Non-pigmented ciliary epithelial cell (primary cell): ENCODE results near the gene NAALADL2.
"Not testable (repeated sequence)": the region's sequence is repeated elsewhere in the genome, so short reads cannot be mapped to it uniquely, and the experiment has no call there.

Experiments
- DNase-seq: peaks from one replicate; pipeline ENCODE4 v3.0.0-alpha.2; 2010; ENCODE audit warnings: low read depth

NAALADL2 gene

DNA sequence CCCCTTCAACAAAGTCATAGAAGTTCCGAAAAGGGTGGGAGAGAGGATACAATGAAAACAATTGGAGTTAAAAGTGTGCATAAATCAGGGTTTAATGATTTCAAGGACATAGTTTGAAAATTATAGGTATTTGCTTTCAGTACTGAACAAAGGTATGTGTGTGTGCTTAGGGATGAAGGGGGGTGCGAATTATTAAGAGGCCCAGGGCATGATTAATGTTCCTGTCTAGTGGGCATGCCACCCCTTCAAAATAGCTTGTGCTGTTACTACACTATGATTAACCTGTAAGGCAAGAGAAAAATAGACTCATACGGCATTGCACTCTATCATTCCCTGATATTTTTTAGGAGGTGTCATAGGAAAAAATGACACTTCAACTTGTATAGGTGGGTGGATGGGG is 731.6 kb downstream of the NAALADL2 start:
- no peak for DNase-seq

GRCh38 chr3:175591375-175591774 is 732.2 kb downstream of the NAALADL2 start:
- no peak for DNase-seq

- no peak for DNase-seq
These were observed 734.2 kb downstream of the NAALADL2 start for GRCh38 chr3:175593331-175593730.

GRCh38 chr3:175598740-175599139 is 739.6 kb downstream of the NAALADL2 start:
- DNase-seq, result no peak

DNA sequence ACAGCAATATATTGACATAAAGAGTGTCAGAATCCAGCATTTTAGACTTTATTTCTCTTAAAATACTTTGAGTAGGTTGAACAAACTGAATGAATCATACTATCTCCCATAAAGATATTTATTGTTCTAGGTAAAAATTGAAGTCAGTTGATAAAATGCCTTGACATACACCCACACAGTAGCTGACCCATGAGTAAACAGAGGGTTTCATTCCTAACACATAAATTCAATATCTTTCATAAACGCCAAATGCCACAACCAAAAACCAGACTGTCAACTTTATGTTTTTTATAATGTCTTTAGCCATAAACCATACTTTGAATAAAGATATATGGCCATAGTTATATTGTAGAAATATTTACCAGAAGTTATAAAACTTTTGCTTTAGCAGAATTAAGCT is 742.4 kb downstream of the NAALADL2 start:
- DNase-seq, result peak; percentile 13

GRCh38 chr3:175605851-175606250 is 746.7 kb downstream of the NAALADL2 start:
- no peak for DNase-seq

- no peak for DNase-seq
These were observed 747.6 kb downstream of the NAALADL2 start for GRCh38 chr3:175606650-175607318.

DNA sequence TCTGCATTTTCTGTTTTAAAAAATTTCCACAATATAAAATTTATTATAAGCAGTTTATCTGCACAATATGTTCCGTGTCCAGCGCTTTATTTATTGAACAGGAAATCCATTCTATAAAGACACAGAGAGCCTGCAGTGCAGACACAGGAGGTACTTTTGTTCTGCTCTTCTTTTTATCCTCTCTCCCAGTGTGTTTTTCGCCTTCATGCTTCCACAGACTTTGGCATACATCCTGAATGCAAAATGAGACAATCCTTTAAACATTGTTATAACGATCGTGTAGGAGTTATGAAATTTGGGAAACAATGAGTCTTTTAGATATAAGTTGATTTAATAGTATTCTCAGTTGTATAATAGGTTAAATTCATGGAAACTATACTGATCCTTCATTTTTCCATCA is 749.2 kb downstream of the NAALADL2 start:
- DNase-seq, result no peak

DNA sequence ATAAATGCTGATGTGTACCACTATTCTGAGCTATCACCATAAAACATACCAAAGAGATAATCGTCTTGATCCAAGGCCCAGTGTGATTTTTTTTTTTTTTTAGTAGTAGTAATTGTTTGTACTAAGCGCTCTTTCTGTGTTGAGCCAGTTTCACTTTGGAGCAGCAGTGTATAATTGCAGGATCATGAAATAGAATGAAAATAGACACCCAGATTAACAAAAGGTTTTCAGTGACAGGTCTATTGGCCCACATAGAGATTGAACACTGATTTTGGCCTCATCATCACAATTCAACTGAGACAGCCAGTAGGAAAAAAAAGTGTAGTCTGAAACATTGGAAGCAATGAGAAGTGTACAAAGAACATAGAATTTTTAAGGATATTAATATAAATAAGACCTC is 749.8 kb downstream of the NAALADL2 start:
- no peak for DNase-seq

DNA sequence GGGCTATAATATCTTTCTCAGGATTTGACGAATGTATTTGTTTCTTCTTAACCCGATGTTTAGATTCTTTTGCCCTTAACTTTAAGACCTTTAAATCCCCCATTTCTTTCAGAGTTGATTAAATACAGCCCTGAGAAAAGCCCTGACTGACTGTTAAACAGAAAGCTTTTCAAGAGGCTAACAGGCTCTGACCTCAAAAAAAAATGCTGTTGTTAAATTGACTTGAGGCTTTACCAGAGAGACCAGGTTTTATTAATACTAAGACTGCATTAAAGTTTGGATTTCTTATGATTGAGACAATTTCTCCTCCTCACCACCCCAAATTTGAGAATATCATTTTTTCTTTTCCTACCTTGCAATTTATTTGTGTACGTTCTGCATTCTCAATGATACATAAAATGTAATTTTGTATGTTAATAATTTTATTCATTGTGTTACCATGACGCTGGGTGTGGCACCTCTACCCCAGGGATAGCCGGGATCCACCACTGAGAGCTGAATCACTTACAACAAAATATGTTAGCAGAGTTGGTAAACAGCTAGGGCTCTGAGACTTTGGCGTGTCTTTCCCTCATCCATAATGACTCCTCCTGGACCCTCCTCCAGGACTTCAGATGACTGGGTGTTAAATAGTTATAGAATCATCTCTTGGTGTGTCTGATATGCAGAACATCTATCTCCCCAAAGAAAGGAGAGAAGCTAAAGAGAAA is 753.5 kb downstream of the NAALADL2 start:
- no peak for DNase-seq

- not testable (repeated sequence) for DNase-seq
These were observed 755.0 kb downstream of the NAALADL2 start for GRCh38 chr3:175614107-175614506.

DNA sequence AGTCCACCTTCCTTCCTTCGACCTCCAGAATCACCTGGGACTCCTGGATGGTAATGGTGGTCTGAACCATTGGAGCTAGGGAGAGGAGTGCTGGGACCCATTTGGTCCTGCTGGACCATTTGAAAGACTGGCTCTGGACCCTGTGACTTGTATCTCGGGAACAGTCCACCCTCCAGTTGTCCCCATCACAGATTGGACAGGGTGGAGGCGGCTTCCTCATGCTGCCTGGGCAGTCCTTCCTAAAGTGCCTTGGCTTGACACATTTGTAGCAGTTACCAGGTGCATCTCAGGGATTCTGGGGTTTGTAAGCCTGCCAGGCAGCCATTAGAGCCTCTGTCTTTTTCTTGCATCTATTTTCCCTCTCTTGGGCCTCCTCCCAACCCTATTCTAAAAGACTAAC is 758.1 kb downstream of the NAALADL2 start:
- no peak for DNase-seq

DNA sequence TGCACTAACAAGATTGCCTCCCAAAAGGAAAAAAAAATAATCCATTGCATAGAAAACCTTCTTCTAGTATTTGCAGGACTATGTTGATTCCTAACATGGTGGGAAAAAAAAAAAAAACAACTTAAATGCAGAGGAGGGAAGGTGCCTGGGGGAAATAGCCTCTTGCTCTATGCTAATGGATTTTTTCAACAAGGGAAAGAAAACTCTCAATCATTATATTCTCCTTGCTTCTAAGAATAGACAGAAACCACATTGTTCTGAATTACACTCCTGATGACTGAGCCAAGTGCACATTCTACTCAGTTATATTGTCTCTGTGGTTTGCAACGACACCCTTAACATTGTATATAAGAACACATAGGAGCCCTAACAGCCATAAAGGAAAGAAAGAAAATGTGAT is 760.2 kb downstream of the NAALADL2 start:
- no peak for DNase-seq

DNA sequence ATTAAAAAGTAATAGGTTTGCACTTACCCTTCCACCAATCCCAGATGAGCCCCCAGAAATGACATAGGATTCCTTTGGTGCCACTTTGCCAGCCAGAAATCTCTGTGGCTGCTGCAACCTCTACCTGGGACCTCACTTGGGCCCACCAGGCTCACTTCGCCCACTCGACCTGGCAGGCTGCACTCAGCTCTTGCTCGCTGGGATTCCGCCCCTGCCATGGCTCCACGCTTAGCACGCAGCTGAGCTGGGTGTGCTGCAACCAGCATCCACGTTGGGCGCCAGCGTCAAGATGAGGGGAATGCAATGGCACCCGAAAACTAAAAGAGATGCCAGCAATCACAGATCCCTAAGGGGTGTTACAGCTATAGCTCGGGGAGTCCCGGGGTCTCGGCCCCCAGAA is 761.0 kb downstream of the NAALADL2 start:
- no peak for DNase-seq

- DNase-seq, result no peak
These were observed 761.4 kb downstream of the NAALADL2 start for GRCh38 chr3:175620532-175620931.

DNA sequence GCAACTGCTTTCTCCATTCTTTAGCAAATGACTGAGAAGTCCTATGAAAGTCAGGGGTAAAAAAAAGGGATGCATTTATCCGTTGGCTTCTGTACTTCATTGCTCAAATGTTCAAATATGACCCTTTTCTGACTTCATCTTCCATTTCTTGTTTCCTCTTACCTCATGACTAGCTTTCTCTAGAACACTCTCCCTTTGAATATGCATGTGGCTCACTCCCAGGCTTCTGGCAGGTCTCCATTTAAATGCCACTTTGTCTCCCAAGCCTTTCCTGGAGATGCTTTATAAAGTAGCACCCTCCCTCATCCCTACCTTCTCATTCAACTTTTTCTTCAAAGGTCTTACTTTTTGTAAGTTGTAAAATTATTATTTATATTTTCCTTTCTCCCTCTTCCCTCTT is 781.8 kb downstream of the NAALADL2 start:
- no peak for DNase-seq

DNA sequence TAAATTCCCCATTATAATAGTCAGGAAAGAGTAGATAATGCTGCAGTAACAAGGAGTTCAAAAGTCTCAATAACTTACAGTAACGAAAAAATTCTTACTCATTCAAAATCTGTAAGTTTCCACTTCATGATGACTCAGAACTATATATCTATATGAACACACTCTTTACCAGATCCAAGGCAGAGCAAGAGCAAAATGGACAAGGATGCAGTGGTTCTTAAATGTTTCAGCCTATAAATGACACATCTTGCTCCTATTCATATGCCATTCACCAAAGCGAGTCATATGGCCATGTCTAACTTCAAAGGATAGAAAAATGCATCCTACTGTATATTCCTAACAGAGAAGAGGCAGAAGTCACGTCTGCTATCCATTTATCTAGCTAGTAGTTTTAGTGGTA is 787.7 kb downstream of the NAALADL2 start:
- DNase-seq, result no peak

- DNase-seq, result no peak
These were observed 789.8 kb downstream of the NAALADL2 start for GRCh38 chr3:175648899-175649298.

GRCh38 chr3:175651716-175652115 is 792.6 kb downstream of the NAALADL2 start:
- no peak for DNase-seq

- no peak for DNase-seq
These were observed 796.2 kb downstream of the NAALADL2 start for GRCh38 chr3:175655351-175655750.

DNA sequence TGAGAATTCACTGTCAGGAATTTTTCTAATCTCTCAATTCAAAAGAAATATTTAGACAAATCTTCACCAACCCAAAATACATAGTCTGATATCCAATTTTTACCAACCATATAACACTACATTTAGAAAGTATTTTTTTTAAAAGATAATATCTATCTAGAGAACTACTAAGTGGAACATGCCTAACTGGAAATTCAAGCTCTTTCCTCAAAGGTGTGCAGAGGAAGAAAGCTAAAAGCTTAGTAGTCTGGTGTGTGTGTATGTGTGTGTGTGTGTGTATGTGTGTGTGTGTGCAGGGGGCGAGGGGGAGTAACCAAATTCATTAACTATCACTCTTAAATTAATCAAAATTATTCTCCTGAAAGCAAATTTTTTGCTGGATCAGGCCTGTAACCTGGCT is 797.3 kb downstream of the NAALADL2 start:
- DNase-seq, result no peak

DNA sequence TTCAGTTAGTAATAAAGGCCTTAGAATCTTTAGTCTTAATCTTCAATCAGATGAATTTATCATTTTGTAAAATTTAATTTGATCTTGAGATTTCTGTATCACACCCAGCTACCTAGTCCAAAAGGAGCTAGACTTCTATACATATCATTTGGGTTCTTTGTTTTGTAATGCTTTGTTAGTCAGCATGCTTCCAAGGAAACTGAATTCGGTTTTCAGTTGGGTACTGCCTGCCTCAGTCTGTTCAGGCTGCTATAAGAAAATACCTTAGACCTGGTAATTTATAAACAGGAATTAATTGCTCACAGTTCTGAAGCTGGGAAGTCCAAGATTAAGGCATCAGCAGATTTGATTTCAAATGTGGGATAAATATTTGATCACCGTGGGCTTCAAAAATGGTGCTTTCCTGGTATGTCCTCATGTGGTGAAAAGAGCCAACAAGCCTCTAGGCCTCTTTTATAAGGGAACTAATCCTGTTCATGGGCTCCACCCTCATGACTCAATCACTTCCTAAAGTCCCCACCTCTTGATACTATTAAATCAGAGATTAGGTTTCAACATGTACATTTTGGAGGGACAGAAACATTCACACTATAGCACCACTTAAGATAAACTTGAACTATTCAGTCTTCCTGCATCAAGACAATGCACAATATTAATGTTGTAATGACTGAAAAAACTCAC is 800.7 kb downstream of the NAALADL2 start:
- no peak for DNase-seq

DNA sequence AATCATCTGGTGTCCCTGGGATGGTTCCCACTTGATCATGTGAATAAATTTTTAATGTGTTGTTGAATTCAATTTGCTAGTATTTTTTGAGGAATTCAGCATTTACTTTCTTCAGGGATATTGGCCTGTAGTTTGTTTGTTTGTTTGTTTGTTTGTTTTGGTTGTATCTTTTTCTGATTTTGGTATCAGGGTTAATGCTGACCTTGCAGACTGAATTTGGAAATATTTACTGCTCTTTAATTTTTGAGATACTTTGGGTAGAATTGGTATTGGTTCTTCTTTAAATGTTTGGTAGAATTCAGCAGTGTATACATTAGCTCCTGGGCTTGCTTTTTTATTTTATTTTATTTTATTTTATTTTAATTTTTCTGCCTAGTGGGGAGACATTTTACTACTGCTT is 803.7 kb downstream of the NAALADL2 start:
- DNase-seq, result no peak
